Inflammatory macrophage (primary cell): ENCODE measurements around the gene GRPR.
"Not testable (repeated sequence)": the region's sequence is repeated elsewhere in the genome, so short reads cannot be mapped to it uniquely, and the experiment has no call there.

ENCODE experiments used
- DNase-seq, 2 donors: peaks; one replicate each; pipeline ENCODE4 v3.0.0-alpha.2; 2020 to 2022

Gene GRPR

GRCh38 chrX:16137416-16138107, 14.2 kb downstream of the GRPR start:
- DNase-seq, result peak in 1 of 2 donors; percentile 26

DNA sequence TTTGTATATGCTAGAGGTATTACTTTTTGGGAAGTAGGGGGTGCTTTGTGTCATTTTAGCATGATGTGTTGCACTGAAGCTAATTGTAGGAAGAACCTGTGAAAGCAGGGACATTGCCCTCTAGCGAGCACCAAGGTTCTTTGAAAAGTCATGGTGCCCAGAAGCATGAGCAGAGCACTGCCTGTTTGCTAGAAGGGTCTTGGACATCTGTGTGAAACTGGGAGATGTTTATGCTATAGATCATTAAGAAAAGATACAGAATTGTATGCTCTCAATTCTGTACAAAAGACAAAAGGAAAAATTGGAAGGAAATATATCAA, 14.7 kb downstream of the GRPR start:
- peak in 1 of 2 donors; percentile 16 for DNase-seq

DNA sequence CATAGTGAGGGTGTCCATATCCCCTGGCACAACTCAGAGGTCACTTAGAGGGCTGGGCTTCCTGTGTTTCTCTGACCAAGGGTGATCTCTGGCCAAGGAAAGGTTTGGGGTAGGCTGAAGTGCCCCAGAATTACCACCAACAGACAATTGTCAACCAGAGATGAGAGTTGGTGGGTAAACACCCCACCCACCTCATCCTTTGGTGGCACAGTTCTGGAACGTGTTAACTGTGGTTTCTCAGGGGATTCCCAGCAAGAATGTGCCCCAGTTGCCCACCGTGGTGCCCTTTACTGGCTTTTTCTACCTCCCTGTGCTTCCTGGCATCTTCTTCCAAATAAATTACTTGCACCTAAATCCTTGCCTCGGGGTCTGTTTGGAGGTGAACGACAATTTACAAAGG, 17.1 kb downstream of the GRPR start:
- no peak for DNase-seq

DNA sequence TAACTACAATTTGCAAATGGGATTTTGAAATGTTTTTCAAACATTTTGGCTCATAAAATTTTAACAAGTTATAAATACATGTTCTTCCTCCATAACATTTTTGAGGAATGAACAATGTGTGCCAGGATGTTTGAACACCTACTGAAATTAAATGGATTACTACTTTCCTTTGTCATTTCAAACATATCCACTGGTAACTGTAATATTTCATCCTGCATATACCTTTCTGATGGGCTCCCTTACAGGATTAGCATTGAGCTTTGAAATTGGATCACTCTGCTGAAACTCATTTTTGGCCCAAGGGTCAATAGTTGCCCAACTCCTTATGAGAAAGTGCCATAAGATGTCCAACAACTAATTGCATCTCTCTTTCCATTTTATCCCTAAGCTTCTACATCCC, 17.6 kb downstream of the GRPR start:
- no peak for DNase-seq

DNA sequence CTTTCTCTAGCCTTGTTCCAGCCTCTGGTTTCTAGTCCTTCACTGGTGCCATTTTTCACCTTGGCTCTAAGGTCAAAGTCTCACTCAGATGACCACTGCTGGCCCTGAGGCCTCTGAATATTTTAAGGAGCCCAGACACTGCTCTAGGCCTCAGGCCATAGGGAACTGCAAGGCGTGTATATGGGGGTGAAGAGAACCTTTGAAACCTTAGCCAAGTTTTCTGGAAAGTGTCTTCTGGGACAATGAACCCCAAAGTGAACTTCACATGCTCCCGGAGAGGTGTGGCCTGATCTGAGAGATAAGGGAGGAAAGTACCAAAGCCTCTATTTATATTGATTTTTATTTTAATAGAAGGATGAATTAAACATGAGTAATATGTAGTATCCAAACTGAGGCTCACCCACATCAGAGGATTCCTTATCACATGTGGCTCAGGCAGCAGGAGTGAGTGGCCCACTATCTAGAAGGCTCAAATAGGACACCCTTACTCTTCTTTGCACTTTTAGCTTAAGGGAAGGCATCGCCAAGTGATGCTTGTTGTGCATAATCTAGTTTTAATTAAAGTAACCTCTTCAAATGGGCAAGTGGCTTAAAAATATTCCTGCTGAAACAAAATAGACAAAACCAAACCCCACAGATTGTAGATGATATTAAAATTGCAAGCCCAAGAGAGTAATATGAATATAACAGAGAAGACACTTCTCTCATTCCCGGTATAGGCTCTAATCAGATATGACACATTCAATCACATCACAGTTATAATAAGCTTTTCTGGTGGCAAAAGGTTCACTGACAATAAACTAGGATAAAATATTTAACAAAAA, 18.3 kb downstream of the GRPR start:
- no peak for DNase-seq

DNA sequence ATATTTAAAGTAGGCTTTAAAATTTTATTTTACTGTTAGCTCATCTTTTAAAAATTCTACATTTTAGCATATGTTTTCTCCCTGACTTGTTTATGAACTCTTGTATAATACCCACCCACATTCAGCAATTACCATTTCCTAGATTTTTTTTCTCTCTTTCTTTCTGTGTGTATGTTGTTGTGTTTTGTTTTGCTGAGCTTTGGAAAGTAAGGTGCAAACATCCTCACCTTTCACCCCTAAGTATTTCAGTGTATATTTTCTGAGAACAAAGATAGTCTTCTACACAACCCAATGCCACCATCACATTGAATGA, 18.8 kb downstream of the GRPR start:
- DNase-seq, result no peak

- no peak for DNase-seq
These were observed 20.6 kb downstream of the GRPR start for GRCh38 chrX:16143968-16144367.

- DNase-seq, result no peak
These were observed 21.1 kb downstream of the GRPR start for GRCh38 chrX:16144420-16144819.

DNA sequence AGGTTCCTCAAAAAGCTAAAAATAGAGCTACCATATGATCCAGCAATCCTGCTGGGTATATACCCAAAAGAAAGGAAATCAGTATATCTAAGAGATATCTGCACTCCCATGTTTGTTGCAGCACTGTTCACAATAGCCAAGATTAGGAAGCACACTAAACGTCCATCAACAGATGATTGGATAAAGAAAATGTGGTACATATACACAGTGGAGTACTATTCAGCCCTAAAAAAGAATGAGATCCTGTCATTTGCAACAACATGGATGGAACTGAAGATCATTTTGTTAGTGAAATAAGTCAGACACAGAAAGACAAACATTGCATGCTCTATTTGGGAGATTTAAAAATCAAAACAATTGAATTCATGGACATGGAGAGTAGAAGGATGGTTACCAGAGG, 21.7 kb downstream of the GRPR start:
- DNase-seq, result not testable (repeated sequence)

GRCh38 chrX:16145656-16146055, 22.3 kb downstream of the GRPR start:
- no peak for DNase-seq

DNA sequence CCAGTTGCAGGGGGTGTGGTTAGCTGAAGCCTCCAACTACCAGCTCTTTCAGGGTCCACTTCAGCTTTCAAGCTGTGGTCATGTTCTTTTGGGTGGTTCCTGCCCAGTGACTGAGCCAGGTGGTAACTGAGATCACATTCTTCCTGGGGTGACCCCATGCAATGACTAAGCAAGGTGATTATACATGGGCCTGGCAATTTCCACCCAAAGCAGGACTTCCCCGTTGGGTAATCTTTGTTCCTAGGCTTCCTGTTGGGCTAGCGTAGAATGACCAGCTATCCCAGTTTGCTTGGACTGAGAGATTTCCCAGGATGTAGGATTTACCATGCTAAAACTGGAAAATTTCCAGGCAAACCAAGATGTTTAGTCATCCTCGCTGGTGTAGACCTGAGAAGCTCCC, 25.5 kb downstream of the GRPR start:
- DNase-seq, result no peak

GRCh38 chrX:16155581-16156096, 32.3 kb downstream of the GRPR start:
- no peak for DNase-seq

- DNase-seq, result no peak
These were observed 33.4 kb downstream of the GRPR start for GRCh38 chrX:16156692-16157331.

GRCh38 chrX:16160729-16161128, 37.4 kb downstream of the GRPR start:
- no peak for DNase-seq

DNA sequence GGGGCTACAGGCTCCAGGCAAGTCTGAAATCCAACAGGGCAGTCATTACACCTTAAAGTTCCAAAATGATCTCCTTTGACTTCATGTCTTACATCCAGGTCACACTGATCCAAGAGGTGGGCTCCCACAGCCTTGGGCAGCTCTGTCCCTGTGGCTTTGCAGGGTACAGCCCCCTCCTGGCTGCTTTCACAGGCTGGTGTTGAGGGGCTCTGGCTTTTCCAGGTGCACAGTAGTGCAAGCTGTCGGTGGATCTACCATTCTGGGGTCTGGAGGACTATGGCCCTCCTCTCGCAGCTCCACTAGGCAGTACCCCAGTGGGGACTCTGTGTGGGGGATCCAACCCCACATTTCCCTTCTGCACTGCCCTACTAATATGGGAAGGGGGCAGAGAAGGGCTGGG, 37.8 kb downstream of the GRPR start:
- not testable (repeated sequence) for DNase-seq

DNA sequence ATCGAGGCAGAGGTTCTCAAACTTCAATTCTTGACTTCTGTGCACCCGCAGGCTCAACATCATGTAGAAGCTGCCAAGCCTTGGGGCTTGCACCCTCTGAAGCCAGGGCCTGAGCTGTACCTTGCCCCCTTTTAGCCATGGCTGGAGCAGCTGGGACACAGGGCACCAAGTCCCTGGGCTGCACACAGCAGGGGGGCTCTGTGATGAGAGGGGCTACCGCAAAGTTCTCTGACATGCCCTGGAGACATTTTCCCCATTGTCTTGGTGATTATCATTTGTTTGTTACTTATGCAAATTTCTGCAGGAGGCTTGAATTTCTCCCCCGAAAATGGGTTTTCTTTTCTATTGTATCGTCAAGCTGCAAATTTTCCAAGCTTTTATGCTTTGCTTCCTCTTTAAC, 39.0 kb downstream of the GRPR start:
- DNase-seq, result no peak

DNA sequence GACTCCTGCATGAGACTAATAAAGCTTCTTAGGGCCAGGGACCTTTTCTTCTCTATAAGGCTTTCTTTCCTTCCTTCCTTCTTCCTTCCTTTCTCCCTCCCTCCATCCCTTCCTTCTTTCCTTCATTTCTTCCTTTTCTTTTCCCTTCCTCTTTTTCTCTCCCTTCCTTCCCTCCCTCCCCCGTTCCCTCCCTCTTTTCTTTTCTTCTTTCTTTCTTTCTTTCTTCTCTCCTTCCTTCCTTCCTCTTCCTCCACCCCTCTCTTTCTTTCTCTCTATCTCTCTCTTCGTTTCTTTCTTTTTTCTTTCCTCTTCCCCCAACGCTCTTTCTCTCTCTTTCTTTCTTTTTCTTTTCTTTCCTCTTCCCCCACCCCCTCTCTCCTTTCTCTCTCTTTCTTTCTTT, 41.4 kb downstream of the GRPR start:
- no peak for DNase-seq

- no peak for DNase-seq
These were observed 43.8 kb downstream of the GRPR start, which contains the start of gene MAGEB17 for GRCh38 chrX:16167181-16167580. TSS of gene MAGEB17 (plus strand) at chrX:16167481. CDS start at chrX:16170383, 2,902 bp downstream.

GRCh38 chrX:16171039-16171438, 47.7 kb downstream of the GRPR start:
- DNase-seq, result no peak

DNA sequence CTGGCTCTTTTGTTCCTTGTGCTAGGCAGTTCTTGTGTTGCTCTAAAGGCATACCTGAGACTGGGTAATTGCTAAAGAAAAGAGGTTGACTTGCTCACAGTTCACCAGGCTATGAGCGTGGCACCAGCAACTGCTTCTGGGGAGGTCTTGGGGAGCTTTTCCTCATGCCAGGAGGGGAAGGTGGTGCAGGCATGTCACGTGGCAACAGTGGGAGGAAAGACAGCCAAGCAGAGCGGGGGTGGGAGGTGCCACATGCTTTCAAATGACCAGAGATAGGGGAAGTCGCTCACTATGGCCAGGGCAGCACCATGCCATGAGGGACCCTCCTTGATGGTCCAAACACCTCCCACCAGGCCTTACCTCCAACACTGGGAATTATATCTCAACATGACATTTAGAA, 48.6 kb downstream of the GRPR start:
- no peak for DNase-seq

DNA sequence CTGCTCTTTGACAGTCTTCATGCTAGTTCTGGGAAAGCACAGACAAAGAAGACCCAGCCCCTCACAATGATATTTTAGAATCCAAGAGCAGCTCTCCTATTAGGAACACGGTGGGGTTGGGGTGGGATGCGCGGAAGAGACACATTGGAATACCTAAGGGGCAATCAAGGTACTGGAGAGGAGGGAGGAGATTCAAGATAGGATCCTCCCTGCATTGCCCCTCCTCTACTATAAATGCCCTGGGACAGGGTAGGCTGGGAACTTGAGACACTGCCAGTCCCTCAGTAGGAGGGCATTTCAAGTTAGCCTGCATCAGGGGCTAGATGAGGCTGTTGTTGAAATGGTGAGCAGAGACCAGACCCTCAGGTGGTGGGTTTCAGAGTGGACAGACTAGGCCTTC, 49.0 kb downstream of the GRPR start:
- no peak for DNase-seq

GRCh38 chrX:16175329-16176061, 52.1 kb downstream of the GRPR start:
- DNase-seq, result no peak

GRCh38 chrX:16177260-16177659, 53.9 kb downstream of the GRPR start:
- no peak for DNase-seq
